Measurements from ENCODE around the gene SYT10.

DNA sequence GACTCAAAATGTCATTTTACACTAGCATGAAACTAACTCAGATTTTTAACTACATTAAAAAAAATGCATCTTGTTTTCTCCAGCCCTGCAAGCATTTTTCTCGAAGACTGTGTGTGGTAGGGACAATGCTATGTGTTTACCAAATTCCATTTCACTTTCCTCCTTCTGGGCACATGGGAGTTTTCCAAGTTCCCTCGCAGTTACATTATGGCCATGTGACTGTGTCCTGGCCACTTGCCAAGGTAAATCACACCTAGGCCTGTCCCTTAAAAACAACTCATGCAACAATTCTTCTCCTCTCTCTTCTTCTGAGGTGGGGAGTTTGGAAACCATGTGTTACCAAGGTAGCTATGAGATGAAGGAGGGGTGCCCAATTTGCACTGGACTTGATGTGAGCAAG, 108.7 kb downstream of the SYT10 start:
- no peak for TF ChIP-seq POLR2A (IDR thresholded peaks at IDR 0.05; ENCODE audit: low read depth, low read length)
- TF ChIP-seq POLR2AphosphoS5 (IDR thresholded peaks at IDR 0.05; ENCODE audit: low read depth, low read length), result no peak
